Measurements from ENCODE around the gene SCAND1.

Gene SCAND1

GRCh38 chr20:35907017-35907701, 47.1 kb downstream of the SCAND1 start:
- DNase-seq (ENCODE audit: low read depth, low spot score), result no peak

DNA sequence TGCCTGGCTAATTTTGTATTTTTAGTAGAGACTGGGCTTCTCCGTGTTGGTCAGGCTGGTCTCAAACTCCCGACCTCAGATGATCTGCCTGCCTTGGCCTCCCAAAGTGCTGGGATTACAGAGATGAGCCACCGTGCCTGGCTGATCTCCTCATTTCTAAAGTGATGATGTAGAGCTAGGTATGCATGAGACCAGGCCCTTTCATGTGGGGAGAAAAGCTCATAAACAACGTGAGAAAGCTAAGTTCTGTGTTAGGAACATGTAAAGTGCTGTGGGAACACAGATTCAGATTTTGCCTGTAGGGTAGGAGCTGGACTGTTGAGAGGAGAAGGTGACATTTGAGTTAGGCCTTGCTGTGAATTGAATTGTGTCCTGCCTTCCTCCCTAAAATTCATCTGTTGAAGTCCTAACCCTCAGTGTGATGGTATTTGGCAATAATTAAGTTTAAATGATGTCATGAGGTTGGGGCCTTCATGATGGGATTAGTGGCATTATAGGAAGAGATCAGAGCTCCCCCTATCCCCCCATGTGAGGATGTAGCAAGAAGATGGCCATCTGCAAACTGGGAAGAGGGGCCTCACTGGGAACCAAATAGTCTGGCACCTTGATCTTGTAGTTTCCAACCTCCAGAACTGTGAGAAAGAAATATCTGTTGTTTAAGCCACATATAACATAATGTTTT, 49.2 kb downstream of the SCAND1 start:
- no peak for DNase-seq (ENCODE audit: low read depth, low spot score)

GRCh38 chr20:35903843-35904242, 50.5 kb downstream of the SCAND1 start:
- DNase-seq (ENCODE audit: low read depth, low spot score), result no peak

All from smooth muscle cell of the brain vasculature (primary cell).